Posterior cingulate gyrus (tissue), 11 donors: ENCODE measurements around the gene NTM.
A peak's percentile ranks its signal among the peaks of the same experiment; 100 is the strongest.

Experiments used
- DNase-seq, 10 donors: peaks; one replicate each; pipeline versions ENCODE4 v3.0.0 to v3.0.0-alpha.2; 2020 to 2021; ENCODE audit warnings: mixed read lengths in 3 of 10
- intact Hi-C: fragments of 100-400 bp; cut with DNase I; formaldehyde crosslinking; loops from one replicate; pipeline ENCODE4 v1.15.1; 2023

NTM gene

GRCh38 chr11:131909426-131910177, 539.2 kb downstream of the NTM start:
- DNase-seq, result peak in 1 of 10 donors; percentile 81
- intact Hi-C loops, result loop anchor here (2.0 to 5.0 kb wide), 3 partner anchors 43 to 218 kb away; no protein-coding TSS in a partner anchor

DNA sequence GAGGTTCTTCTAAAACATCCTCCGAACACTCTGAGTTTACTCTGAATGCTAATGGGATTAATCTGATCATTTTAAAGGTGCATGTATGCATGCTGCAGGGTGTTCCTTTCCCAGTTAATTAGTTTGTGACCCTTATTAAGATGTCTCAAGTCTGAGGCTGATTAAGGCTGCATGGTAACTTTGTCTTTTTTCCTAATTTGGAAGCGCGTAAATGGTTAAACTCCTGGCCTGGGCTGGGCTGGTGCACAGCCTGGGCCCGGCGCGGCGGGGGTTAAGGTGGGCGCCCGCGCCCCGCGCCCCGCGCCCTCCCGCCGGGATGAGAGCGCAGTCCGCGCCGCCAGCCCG, 539.7 kb downstream of the NTM start:
- no peak for DNase-seq
- intact Hi-C loops, result loop anchor here (2.0 to 5.0 kb wide), 2 partner anchors 43 to 163 kb away; no protein-coding TSS in a partner anchor

DNA sequence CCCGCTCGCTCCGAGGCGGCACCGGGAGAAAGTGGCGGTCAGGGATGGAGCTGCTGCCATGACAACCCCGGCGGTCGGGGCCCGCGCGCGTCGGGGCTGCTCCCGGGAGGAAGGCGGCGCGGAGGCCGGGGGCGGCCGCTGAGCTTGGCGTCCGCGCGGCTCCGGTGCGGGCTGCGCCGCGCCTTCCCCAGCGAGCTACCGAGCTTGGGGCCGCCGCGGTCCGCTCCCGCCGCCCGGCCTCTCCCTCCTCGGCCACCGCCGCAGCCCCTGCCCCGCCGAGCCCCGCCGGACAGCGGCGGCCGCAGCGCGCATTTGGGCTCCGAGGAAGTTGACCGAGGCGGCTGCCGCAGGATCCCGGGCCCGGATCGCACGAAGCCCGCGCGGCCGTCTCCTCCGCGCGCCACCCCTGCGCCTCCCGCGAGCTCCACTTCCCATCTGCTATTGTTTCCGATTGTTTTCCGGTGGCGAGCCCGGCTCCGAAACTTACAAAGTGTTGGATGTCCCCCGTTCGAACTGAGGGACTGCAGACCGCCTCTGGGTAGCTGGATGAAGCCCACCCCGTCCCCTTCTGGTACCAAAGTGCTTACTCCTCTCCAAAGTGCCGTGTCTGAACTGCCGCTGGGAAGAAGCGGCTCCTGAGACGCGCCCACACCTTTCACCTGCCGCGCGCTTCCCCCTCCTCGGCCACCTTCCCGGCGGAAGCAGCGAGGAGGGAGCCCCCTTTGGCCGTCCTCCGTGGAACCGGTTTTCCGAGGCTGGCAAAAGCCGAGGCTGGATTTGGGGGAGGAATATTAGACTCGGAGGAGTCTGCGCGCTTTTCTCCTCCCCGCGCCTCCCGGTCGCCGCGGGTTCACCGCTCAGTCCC, 540.3 kb downstream of the NTM start:
- peak in 7 of 10 donors; percentile 38 to 92 (median 53) for DNase-seq
- intact Hi-C loops, result loop anchor here (2.0 to 5.0 kb wide), 2 partner anchors 44 to 163 kb away; no protein-coding TSS in a partner anchor

- peak in 2 of 10 donors; percentile 80 to 88 for DNase-seq
- intact Hi-C loops, result loop anchor here (2.0 to 5.0 kb wide), 2 partner anchors 45 to 164 kb away; no protein-coding TSS in a partner anchor
These were observed 541.1 kb downstream of the NTM start for GRCh38 chr11:131911388-131912032.

GRCh38 chr11:131912134-131912533, 541.7 kb downstream of the NTM start:
- DNase-seq, result no peak
- intact Hi-C loops, result loop anchor here (5.0 kb wide), 1 partner anchor 165 kb away; no protein-coding TSS in a partner anchor

- intact Hi-C loops, result loop anchor here (5.0 kb wide), 1 partner anchor 166 kb away; no protein-coding TSS in a partner anchor
- DNase-seq, result no peak
These were observed 542.9 kb downstream of the NTM start for GRCh38 chr11:131913267-131913666.

DNA sequence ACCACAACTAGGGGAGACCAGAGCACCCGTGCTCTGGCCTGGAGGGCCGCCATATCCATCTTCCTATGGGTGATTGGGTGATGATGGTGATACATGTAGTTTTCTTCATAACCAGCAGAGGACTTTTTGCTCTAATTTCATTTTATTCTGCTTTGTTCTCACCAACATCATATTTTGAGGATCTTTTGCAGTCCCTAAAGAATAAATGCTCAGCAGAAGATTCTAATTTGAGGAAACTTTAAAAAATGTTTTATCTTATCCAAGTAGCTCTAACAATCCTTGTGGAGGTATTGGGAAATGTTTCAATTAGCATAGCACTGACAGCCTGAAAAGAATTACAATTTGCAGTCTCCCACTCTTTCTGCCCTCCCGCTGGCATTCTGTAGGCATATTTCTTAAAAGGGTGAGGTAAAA, 544.0 kb downstream of the NTM start:
- intact Hi-C loops, result loop anchor here (5.0 kb wide), 1 partner anchor 167 kb away; no protein-coding TSS in a partner anchor
- no peak for DNase-seq

DNA sequence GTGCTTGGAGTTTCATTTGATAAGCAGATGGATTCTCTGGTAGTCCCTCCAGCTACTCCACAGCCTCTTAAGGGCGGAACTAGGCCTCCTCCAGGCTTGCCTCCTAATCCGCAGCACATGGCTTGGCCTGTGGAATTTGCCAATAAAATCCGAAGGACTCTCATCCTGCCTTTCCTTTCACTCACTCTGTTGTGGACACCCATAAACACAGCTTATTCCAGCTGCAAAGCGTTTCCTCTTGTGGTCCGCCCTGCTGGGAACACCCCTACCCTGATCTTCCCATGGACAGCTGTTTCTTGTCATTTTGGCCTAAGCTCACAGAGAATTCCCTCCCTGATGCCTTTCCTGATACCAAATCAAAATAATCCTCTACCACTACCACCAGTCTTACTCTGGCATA, 546.2 kb downstream of the NTM start:
- intact Hi-C loops, result no loop called here
- DNase-seq, result no peak

DNA sequence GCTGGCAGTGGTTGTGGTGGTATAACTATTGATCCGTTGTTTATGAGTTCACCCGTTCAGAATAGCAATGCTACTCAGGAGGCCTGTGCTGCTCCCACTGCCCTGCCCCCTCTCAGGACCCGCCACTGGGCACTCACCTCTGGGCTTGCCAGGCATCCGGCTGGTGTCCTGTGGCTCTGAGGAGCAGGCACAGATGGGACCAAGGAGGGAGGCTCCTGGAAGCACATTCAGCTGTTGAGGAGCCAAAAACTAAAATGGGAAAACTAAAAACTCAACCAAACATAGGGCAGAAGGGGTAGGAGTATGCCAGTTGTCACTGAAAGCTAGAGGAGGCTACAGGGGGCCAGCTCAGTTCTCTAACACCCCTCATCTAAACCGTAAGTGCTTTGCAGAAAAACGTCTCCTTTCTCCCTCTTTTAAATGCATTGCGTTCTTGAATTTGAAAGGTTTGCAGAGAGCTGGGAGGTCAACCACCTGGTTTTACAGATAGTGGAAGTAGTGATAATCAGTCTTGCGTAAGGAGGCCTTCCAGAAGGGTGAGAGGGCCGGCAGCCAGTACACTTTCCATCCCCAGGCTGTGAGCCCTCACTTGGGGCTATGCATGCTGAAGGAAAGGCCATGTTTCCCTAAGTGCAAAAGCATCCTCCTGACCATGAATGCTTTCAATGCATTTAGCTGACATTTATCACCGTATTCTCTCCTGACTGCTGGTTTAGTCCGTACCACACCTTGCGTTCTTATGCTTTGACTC, 547.4 kb downstream of the NTM start:
- intact Hi-C loops, result no loop called here
- peak in 2 of 10 donors; percentile 80 to 81 for DNase-seq

- intact Hi-C loops, result no loop called here
- DNase-seq, result no peak
These were observed 548.2 kb downstream of the NTM start for GRCh38 chr11:131918663-131919062.

GRCh38 chr11:131922220-131922619, 551.8 kb downstream of the NTM start:
- intact Hi-C loops, result no loop called here
- DNase-seq, result peak in 1 of 10 donors; percentile 53

GRCh38 chr11:131923309-131923708, 552.9 kb downstream of the NTM start:
- intact Hi-C loops, result no loop called here
- DNase-seq, result no peak

DNA sequence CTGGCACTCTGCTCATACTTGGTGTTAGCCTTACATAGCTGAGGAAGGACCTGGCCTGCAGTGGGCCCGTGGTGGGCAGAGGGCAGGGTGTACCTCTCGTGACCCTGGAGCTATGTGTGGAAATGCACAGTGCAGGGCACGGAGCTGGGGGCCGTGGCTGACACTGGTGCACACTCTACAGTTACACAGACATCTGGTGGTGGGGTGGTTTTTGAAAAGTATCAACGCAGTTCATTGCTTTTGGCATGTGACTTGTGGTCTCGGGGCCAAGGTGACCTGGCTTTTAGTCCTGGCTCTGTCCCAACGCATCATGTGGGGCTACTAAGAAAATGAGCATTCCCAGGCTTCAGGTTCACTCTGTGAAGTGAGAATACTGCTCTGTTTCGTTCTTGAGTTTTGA, 553.6 kb downstream of the NTM start:
- DNase-seq, result peak in 1 of 10 donors; percentile 55
- intact Hi-C loops, result no loop called here

DNA sequence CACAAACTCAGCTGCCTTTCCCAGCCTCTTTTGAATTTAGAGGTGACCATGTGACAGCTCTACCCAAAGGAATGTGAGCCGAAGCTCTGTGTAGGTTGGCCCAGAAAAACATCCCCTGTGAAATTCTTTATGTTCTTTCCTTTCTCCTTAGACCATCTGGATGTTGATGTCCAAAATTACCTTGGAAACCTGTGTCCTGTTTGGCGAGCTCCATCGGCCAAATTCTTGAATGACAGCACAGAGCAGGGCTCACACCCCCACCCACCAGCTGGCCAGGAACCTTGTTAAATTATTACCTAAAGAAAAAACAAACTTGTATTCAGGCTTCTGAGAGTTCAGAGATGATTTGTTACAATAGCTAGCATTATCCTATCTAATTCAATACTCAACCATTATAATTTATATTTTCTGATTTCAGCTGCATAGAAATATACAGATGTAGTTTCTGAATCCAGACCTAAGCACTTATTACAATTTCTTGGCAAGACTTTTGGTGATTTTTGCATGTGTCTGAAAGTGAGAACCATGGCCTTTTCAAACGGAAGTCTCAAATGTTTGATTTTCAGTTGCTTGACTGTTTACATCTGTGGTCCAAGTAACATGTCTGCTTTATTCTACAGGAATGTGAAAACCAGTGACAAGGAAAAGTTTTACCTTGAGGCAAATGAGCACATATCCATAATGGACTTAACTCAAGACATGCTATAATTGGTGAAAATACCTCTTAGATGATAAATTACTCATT, 554.2 kb downstream of the NTM start:
- DNase-seq, result peak in 2 of 10 donors; percentile 77 to 81
- intact Hi-C loops, result no loop called here

GRCh38 chr11:131925829-131926228, 555.4 kb downstream of the NTM start:
- no peak for DNase-seq
- intact Hi-C loops, result no loop called here

GRCh38 chr11:131928992-131929391, 558.6 kb downstream of the NTM start:
- DNase-seq, result peak in 2 of 10 donors; percentile 16 to 24
- intact Hi-C loops, result no loop called here

DNA sequence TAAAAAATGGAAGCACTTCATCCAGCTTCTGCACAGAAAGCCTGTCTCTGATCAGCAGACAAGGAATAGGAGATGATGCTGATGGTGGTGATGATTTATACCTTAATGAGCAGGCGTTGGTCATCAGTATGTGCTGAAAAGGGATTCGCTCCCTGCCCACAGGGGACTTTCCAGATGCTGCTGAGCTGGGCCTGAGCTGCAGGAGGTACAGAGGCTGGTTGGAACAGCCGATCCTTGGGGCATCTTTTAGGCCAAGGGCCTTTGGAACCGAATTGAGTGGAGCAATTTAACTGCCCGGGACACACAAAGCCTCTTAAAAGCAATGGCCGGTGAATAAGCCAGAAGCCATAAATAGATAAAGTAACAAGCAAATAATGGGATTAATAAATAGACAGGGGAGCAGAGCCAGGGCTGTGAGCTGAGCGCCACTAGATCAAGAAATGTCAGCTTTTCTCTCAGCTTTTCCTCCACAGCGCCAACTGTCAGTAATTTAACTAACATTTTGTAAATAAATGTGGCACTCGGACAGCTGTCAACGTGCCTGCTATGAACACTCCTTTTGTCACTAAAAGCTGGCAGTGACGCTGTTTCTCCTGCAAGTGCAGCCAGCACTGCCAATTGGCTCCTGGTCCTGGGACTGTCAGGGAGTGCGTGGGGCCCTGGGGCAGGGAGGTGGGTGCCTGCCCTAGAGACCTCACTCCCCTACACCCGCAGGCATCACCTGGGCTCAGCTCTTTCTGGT, 562.3 kb downstream of the NTM start:
- DNase-seq, result peak in 7 of 10 donors; percentile 35 to 89 (median 57)

GRCh38 chr11:131934006-131934405, 563.6 kb downstream of the NTM start:
- no peak for DNase-seq
- intact Hi-C loops, result no loop called here

More for the DNA sequence above, 562.3 kb downstream of the NTM start:
- intact Hi-C loops, result no loop called here
